ENCODE results near the gene ETS1.

DNA sequence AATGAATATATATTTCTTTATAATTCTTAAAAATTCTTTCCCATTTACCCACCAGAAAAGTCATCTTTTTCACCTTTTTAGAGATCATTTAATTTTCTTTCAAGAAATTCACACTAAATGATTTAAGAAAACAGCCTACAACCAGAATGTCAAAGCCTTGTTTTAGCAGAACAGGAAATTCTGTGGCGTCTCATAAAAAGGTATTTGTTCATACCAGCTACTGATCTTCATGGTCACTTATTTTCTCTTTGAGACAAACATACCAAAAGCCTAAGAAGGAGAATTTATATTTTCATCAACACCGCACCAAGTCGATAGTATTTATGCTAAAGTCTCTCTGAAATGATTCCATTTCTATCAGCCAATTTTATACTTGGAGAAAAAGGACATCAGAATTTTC lies 105.3 kb downstream of the ETS1 start:
- TF ChIP-seq POLR2A (IDR thresholded peaks at IDR 0.05) (no peak), CTCF (IDR thresholded peaks at IDR 0.05 in 4 of 5, conservative IDR thresholded peaks at IDR 0.05 in 1 of 5) (no peak)

Measured in gastrocnemius medialis (tissue), 4 donors.